GM12878 (cell line): Measurements from ENCODE around the gene EPB41.

Source experiments
- ATF7 ChIP-seq: fragments of 450-650 bp; IDR thresholded peaks from 2 replicates; pipeline ENCODE4 v1.6.1; 2016; ENCODE audit warnings: low read depth, mild to moderate bottlenecking
- CHD4 ChIP-seq: fragments of 200-600 bp; sonication (generic); IDR thresholded peaks from 2 replicates; pipeline ENCODE4 v1.6.1; 2016; ENCODE audit warnings: mild to moderate bottlenecking
- EED ChIP-seq: sonication (generic); IDR thresholded peaks from 2 replicates; pipeline ENCODE4 v1.6.1; 2016; ENCODE audit warnings: antibody characterized with exemption, low read depth
- EP300 ChIP-seq, 2 experiments: fragments of 150-350 bp in 1 of 2; IDR thresholded peaks; 2 replicates each; pipeline ENCODE4 v1.6.1; 2011 to 2012; ENCODE audit warnings: low read depth in 2 of 2, low read length in 2 of 2, borderline replicate concordance in 1 of 2, improper control_type of control experiment in 1 of 2, inconsistent platforms in 1 of 2; ENCODE audit not compliant: control insufficient read depth in 1 of 2
- ESRRA ChIP-seq: IDR thresholded peaks from 2 replicates; pipeline ENCODE4 v1.6.1; 2012; ENCODE audit warnings: mild to moderate bottlenecking, low read length, improper control_type of control experiment
- EZH2 ChIP-seq: IDR thresholded peaks from 2 replicates; pipeline ENCODE4 v1.6.1; 2012; ENCODE audit warnings: low read depth, mild to moderate bottlenecking, control low read depth, inconsistent platforms, low read length, borderline replicate concordance; ENCODE audit not compliant: control insufficient read depth
- HDAC2 ChIP-seq: fragments of 200-600 bp; sonication (generic); IDR thresholded peaks from 2 replicates; pipeline ENCODE4 v1.6.1; 2017
- MAX ChIP-seq: IDR thresholded peaks from 2 replicates; pipeline ENCODE4 v1.6.1; 2012; ENCODE audit warnings: low read depth, low read length, improper control_type of control experiment
- RCOR1 ChIP-seq: conservative IDR thresholded peaks from 2 replicates; pipeline ENCODE4 v1.6.1; 2012; ENCODE audit warnings: low read depth, low read length, improper control_type of control experiment
- TAF1 ChIP-seq: IDR thresholded peaks from 2 replicates; pipeline ENCODE4 v1.6.1; 2011; ENCODE audit warnings: mild to moderate bottlenecking, low read depth, low read length, borderline replicate concordance
- TF ChIP-seq, protein P1 (sequence below), 3 experiments: IDR thresholded peaks in 2 of 3; conservative IDR thresholded peaks in 1 of 3; 2 replicates each; pipeline ENCODE4 v1.5.1; 2011; ENCODE audit warnings: low read depth in 3 of 3, low read length in 3 of 3, mild to moderate bottlenecking in 3 of 3, control low read depth in 2 of 3, moderate library complexity in 2 of 3, inconsistent platforms in 1 of 3, mixed read lengths in 1 of 3; ENCODE audit not compliant: control insufficient read depth in 2 of 3, insufficient read depth in 1 of 3; ENCODE audit errors: extremely low read depth in 1 of 3
- TF ChIP-seq, protein P2 (sequence below): IDR thresholded peaks from 2 replicates; pipeline ENCODE4 v1.6.1; 2012; ENCODE audit warnings: mild to moderate bottlenecking, low read depth, low read length

DNA sequence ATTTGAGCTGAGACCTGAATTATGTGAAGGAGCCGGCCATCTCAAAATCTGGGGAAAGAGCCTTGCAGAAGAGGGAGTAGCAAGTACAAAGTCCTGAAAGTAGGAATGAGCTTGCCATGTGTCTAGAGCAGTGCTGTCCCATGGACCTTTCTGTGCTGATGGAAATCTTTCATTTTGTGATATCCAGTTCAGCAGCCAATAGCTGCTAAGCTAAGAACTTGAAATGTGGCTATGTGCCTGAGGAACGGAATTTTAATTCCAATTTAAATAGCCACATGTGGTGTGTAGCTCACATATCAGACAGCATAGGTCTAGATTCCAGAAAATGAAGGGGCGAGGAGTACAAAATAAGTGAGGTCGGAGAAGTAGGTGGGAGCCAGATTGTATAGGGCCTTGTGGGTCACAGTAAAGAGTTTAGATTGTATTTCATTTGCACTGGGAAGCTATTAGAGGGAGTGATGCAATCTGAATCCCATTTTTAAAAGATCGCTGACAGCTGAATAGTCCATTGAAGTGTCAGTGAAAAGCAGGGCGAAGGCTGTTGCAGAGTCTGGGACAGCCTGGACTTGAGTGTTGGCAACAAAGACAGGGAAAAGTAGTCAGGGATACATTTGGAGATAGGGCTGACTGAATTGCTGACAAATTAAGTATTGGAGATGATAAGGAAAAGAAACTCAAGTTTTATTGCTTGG is 129.1 kb downstream of the EPB41 start:
- TF ChIP-seq EZH2 (no peak), ATF7 (no peak), RCOR1 (no peak), CHD4 (no peak), HDAC2 (no peak), ESRRA (no peak), EED (no peak), EP300 (IDR thresholded peaks at IDR 0.05; ENCODE audit: borderline replicate concordance in 1 of 2, control insufficient read depth in 1 of 2, low read depth in 2 of 2, low read length in 2 of 2) (no peak), TAF1 (no peak), MAX (no peak)
- TF ChIP-seq, protein P1, sequence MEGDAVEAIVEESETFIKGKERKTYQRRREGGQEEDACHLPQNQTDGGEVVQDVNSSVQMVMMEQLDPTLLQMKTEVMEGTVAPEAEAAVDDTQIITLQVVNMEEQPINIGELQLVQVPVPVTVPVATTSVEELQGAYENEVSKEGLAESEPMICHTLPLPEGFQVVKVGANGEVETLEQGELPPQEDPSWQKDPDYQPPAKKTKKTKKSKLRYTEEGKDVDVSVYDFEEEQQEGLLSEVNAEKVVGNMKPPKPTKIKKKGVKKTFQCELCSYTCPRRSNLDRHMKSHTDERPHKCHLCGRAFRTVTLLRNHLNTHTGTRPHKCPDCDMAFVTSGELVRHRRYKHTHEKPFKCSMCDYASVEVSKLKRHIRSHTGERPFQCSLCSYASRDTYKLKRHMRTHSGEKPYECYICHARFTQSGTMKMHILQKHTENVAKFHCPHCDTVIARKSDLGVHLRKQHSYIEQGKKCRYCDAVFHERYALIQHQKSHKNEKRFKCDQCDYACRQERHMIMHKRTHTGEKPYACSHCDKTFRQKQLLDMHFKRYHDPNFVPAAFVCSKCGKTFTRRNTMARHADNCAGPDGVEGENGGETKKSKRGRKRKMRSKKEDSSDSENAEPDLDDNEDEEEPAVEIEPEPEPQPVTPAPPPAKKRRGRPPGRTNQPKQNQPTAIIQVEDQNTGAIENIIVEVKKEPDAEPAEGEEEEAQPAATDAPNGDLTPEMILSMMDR (IDR thresholded peaks at IDR 0.05 in 2 of 3, conservative IDR thresholded peaks at IDR 0.05 in 1 of 3; ENCODE audit: control insufficient read depth in 2 of 3, extremely low read depth in 1 of 3, insufficient read depth in 1 of 3, low read depth in 3 of 3, low read length in 3 of 3), result no peak
- TF ChIP-seq, protein P2, sequence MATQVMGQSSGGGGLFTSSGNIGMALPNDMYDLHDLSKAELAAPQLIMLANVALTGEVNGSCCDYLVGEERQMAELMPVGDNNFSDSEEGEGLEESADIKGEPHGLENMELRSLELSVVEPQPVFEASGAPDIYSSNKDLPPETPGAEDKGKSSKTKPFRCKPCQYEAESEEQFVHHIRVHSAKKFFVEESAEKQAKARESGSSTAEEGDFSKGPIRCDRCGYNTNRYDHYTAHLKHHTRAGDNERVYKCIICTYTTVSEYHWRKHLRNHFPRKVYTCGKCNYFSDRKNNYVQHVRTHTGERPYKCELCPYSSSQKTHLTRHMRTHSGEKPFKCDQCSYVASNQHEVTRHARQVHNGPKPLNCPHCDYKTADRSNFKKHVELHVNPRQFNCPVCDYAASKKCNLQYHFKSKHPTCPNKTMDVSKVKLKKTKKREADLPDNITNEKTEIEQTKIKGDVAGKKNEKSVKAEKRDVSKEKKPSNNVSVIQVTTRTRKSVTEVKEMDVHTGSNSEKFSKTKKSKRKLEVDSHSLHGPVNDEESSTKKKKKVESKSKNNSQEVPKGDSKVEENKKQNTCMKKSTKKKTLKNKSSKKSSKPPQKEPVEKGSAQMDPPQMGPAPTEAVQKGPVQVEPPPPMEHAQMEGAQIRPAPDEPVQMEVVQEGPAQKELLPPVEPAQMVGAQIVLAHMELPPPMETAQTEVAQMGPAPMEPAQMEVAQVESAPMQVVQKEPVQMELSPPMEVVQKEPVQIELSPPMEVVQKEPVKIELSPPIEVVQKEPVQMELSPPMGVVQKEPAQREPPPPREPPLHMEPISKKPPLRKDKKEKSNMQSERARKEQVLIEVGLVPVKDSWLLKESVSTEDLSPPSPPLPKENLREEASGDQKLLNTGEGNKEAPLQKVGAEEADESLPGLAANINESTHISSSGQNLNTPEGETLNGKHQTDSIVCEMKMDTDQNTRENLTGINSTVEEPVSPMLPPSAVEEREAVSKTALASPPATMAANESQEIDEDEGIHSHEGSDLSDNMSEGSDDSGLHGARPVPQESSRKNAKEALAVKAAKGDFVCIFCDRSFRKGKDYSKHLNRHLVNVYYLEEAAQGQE, result no peak
